Mammary epithelial cell (primary cell): ENCODE measurements around the gene ZNF33B.

Experiments
- EZH2 ChIP-seq: IDR thresholded peaks from 2 replicates; pipeline ENCODE4 v1.6.1; 2012; ENCODE audit warnings: low read length, inconsistent platforms, borderline replicate concordance
- TF ChIP-seq, protein P1 (sequence below), 2 donors: IDR thresholded peaks in 1 of 2; conservative IDR thresholded peaks in 1 of 2; 2 replicates each; pipeline ENCODE4 v1.5.1; 2011 to 2012; ENCODE audit warnings: inconsistent platforms in 2 of 2, low read length in 2 of 2, mild to moderate bottlenecking in 2 of 2, control low read depth in 1 of 2, low read depth in 1 of 2; ENCODE audit not compliant: insufficient read depth in 1 of 2; ENCODE audit errors: extremely low read depth in 1 of 2

DNA sequence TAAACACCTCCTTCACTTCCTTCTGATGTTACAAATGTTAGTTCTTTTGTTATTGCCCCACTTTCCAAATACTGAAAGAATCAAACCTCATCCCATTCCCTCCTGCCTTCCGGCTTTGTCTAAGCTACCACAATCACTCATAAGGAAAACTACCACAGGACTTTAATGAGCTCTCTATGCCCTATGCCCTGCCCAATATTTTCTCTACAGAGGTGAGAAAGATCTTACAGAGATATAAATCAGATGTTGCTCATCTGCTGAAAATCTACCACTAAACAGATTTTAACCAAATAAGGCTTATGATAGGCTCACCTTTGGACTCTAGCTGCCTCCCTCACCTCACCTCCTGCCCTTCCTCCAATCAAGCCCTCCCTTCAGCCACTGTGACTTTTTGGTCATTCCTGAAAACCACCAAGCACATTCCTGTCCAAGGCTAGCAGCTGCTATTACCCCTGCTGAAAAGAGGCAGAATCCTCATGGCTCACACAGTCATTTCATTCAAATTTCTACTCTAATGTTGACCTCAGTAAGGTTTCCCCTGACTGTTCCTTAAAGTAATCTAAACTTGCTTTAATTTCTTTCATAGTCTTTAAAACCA is 7.7 kb downstream of the ZNF33B start:
- TF ChIP-seq, protein P1, sequence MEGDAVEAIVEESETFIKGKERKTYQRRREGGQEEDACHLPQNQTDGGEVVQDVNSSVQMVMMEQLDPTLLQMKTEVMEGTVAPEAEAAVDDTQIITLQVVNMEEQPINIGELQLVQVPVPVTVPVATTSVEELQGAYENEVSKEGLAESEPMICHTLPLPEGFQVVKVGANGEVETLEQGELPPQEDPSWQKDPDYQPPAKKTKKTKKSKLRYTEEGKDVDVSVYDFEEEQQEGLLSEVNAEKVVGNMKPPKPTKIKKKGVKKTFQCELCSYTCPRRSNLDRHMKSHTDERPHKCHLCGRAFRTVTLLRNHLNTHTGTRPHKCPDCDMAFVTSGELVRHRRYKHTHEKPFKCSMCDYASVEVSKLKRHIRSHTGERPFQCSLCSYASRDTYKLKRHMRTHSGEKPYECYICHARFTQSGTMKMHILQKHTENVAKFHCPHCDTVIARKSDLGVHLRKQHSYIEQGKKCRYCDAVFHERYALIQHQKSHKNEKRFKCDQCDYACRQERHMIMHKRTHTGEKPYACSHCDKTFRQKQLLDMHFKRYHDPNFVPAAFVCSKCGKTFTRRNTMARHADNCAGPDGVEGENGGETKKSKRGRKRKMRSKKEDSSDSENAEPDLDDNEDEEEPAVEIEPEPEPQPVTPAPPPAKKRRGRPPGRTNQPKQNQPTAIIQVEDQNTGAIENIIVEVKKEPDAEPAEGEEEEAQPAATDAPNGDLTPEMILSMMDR (conservative IDR thresholded peaks at IDR 0.05 in 1 of 2, IDR thresholded peaks at IDR 0.05 in 1 of 2; ENCODE audit: extremely low read depth in 1 of 2, insufficient read depth in 1 of 2, low read depth in 1 of 2, low read length in 2 of 2) = no peak
- no peak for TF ChIP-seq EZH2
